OCI-LY1 (cell line): Measurements from ENCODE around the gene SRP9.

Experiments used
- H2AFZ ChIP-seq: fragments of 200-600 bp; sonication (generic), shearing (Covaris generic); 2 replicates; pipeline ENCODE4 v1.6.0; 2014; ENCODE audit warnings: antibody characterized with exemption, mild to moderate bottlenecking, low read length
- H3F3A ChIP-seq: fragments of 200-600 bp; sonication (generic), shearing (Covaris generic); 2 replicates; pipeline ENCODE4 v1.6.0; 2014; ENCODE audit warnings: mild to moderate bottlenecking, antibody characterized with exemption, low read length, moderate library complexity; ENCODE audit not compliant: insufficient read depth
- H3K27ac ChIP-seq: fragments of 200-600 bp; sonication (generic); 2 replicates; pipeline ENCODE4 v1.5.1; 2014; ENCODE audit warnings: low read length, mixed run types, mild to moderate bottlenecking, low read depth; ENCODE audit not compliant: poor library complexity, severe bottlenecking
- H3K27me3 ChIP-seq: fragments of 200-600 bp; sonication (generic); 2 replicates; pipeline ENCODE4 v1.6.0; 2014; ENCODE audit warnings: antibody characterized with exemption, mild to moderate bottlenecking, low read length, moderate library complexity; ENCODE audit not compliant: insufficient read depth
- H3K36me3 ChIP-seq: fragments of 200-600 bp; sonication (generic); 2 replicates; pipeline ENCODE4 v1.6.1; 2014; ENCODE audit warnings: mild to moderate bottlenecking, antibody characterized with exemption, low read length, moderate library complexity, mixed read lengths; ENCODE audit not compliant: insufficient read depth
- H3K4me1 ChIP-seq: fragments of 200-600 bp; sonication (generic); 2 replicates; pipeline ENCODE4 v1.5.1; 2014; ENCODE audit warnings: mild to moderate bottlenecking, low read length, moderate library complexity; ENCODE audit not compliant: insufficient read depth, severe bottlenecking
- H3K4me2 ChIP-seq: fragments of 200-600 bp; sonication (generic), shearing (Covaris generic); 2 replicates; pipeline ENCODE4 v1.6.1; 2014; ENCODE audit warnings: low read length
- H3K4me3 ChIP-seq: fragments of 200-600 bp; sonication (generic); 2 replicates; pipeline ENCODE4 v1.5.1; 2014; ENCODE audit warnings: low read length, low read depth, mild to moderate bottlenecking, mixed read lengths; ENCODE audit not compliant: poor library complexity, severe bottlenecking
- H3K79me2 ChIP-seq: fragments of 200-600 bp; shearing (Covaris generic); 2 replicates; pipeline ENCODE4 v1.6.1; 2016; ENCODE audit warnings: mixed run types, low read length, mixed read lengths; ENCODE audit not compliant: insufficient read depth
- H3K9ac ChIP-seq: fragments of 200-600 bp; sonication (generic), shearing (Covaris generic); 2 replicates; pipeline ENCODE4 v1.6.1; 2014; ENCODE audit warnings: mild to moderate bottlenecking, low read length, mixed read lengths
- H3K9me2 ChIP-seq: fragments of 200-600 bp; sonication (generic), shearing (Covaris generic); 2 replicates; pipeline ENCODE4 v1.6.1; 2014; ENCODE audit warnings: low read depth, mild to moderate bottlenecking, low read length, mixed read lengths
- H3K9me3 ChIP-seq: fragments of 200-600 bp; shearing (Covaris generic); 2 replicates; pipeline ENCODE4 v1.6.1; 2014; ENCODE audit warnings: low read length, mixed read lengths
- H4K20me1 ChIP-seq: fragments of 200-600 bp; sonication (generic), shearing (Covaris generic); 2 replicates; pipeline ENCODE4 v1.6.0; 2016; ENCODE audit warnings: mild to moderate bottlenecking, low read length; ENCODE audit not compliant: insufficient read depth
- EZH2 ChIP-seq: fragments of 200-600 bp; sonication (generic), shearing (Covaris generic); IDR thresholded peaks from 2 replicates; pipeline ENCODE4 v1.8.0; 2017; ENCODE audit warnings: borderline replicate concordance, mixed run types, mild to moderate bottlenecking, antibody characterized with exemption, low read length, moderate library complexity, mixed read lengths
- TF ChIP-seq, protein P1 (sequence below): fragments of 200-600 bp; sonication (generic), shearing (Covaris generic); IDR thresholded peaks from 2 replicates; pipeline ENCODE4 v1.5.1; 2017; ENCODE audit warnings: mild to moderate bottlenecking, antibody characterized with exemption, low read length, moderate library complexity, mixed read lengths

Gene SRP9

GRCh38 chr1:225750420-225750819, 27.2 kb upstream of the SRP9 start:
- Histone ChIP-seq H3K27me3 (peaks cover 4% of the 10 kb centered on the region; the same call in 1 of the 2 replicates), H2AFZ (no peak overlapping the region), H4K20me1 (no peaks in the 10 kb centered on the region), H3K4me1 (no peaks in the 10 kb centered on the region), H3K27ac (no peak overlapping the region), H3F3A (no peaks in the 10 kb centered on the region), H3K9me3 (no peaks in the 10 kb centered on the region), H3K9me2 (no peaks in the 10 kb centered on the region), H3K36me3 (no peaks in the 10 kb centered on the region), H3K9ac (no peak overlapping the region), H3K4me3 (no peak overlapping the region), H3K4me2 (no peak overlapping the region), H3K79me2 (no peaks in the 10 kb centered on the region)
- TF ChIP-seq, protein P1, sequence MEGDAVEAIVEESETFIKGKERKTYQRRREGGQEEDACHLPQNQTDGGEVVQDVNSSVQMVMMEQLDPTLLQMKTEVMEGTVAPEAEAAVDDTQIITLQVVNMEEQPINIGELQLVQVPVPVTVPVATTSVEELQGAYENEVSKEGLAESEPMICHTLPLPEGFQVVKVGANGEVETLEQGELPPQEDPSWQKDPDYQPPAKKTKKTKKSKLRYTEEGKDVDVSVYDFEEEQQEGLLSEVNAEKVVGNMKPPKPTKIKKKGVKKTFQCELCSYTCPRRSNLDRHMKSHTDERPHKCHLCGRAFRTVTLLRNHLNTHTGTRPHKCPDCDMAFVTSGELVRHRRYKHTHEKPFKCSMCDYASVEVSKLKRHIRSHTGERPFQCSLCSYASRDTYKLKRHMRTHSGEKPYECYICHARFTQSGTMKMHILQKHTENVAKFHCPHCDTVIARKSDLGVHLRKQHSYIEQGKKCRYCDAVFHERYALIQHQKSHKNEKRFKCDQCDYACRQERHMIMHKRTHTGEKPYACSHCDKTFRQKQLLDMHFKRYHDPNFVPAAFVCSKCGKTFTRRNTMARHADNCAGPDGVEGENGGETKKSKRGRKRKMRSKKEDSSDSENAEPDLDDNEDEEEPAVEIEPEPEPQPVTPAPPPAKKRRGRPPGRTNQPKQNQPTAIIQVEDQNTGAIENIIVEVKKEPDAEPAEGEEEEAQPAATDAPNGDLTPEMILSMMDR: no peak
- TF ChIP-seq EZH2: no peak

GRCh38 chr1:225750875-225751824, 26.5 kb upstream of the SRP9 start:
- Histone ChIP-seq H3K4me2 (no peak overlapping the region), H2AFZ (no peak overlapping the region), H3K9me3 (no peaks in the 10 kb centered on the region), H3K36me3 (no peaks in the 10 kb centered on the region), H3K9me2 (no peaks in the 10 kb centered on the region), H3K27me3 (peaks cover 4% of the 10 kb centered on the region; the same call in 1 of the 2 replicates), H3K27ac (no peak overlapping the region), H3K9ac (no peak overlapping the region), H4K20me1 (no peaks in the 10 kb centered on the region), H3K79me2 (no peaks in the 10 kb centered on the region), H3K4me1 (no peaks in the 10 kb centered on the region), H3K4me3 (no peak overlapping the region), H3F3A (no peaks in the 10 kb centered on the region)
- TF ChIP-seq EZH2: no peak
- TF ChIP-seq, protein P1: no peak

GRCh38 chr1:225752245-225752644, 25.4 kb upstream of the SRP9 start:
- Histone ChIP-seq H3K9ac (no peak overlapping the region), H3K4me3 (no peak overlapping the region), H3K9me3 (no peaks in the 10 kb centered on the region), H4K20me1 (no peaks in the 10 kb centered on the region), H3K4me1 (no peaks in the 10 kb centered on the region), H3K36me3 (no peaks in the 10 kb centered on the region), H3K79me2 (no peaks in the 10 kb centered on the region), H3K4me2 (no peak overlapping the region), H3K27me3 (peaks cover 4% of the 10 kb centered on the region; the same call in 1 of the 2 replicates), H3F3A (no peaks in the 10 kb centered on the region), H3K9me2 (no peaks in the 10 kb centered on the region), H3K27ac (no peak overlapping the region), H2AFZ (no peak overlapping the region)
- no peak for TF ChIP-seq EZH2
- TF ChIP-seq, protein P1: no peak
